Stomach (tissue), 9 donors: Measurements from ENCODE around the gene HSPB6. TPM values are rescaled to one million over a fixed set of nuclear protein-coding genes. Genes with fewer than 3 reads are reported as not detected.

Experiments used
- DNase-seq, 2 donors: peaks; one replicate each; pipeline versions ENCODE4 v3.0.0 to v3.0.0-alpha.2; 2013 to 2019
- H3K27ac ChIP-seq, 5 donors: fragments of 200-600 bp in 4 of 5; sonication (generic) in 4 of 5; one replicate each; pipeline ENCODE4 v1.5.1; 2013 to 2019; ENCODE audit warnings: mild to moderate bottlenecking in 1 of 5, moderate library complexity in 1 of 5
- H3K27me3 ChIP-seq, 3 donors: fragments of 200-600 bp; sonication (generic); one replicate each; pipeline ENCODE4 v1.5.1; 2017 to 2019; ENCODE audit warnings: mixed run types in 1 of 3
- H3K36me3 ChIP-seq, 4 donors: fragments of 200-600 bp; sonication (generic); 1 replicate in 3 of 4; 2 replicates in 1 of 4; pipeline ENCODE4 v1.5.1; 2016 to 2019
- H3K4me1 ChIP-seq, 4 donors: fragments of 200-600 bp; sonication (generic); one replicate each; pipeline ENCODE4 v1.5.1; 2016 to 2019
- H3K4me3 ChIP-seq, 4 donors: fragments of 200-600 bp; sonication (generic) in 3 of 4; one replicate each; pipeline ENCODE4 v1.5.1; 2016 to 2019; ENCODE audit warnings: mild to moderate bottlenecking in 1 of 4
- H3K9me3 ChIP-seq, 4 donors: fragments of 200-600 bp; sonication (generic); one replicate each; pipeline ENCODE4 v1.5.1; 2016 to 2019
- EP300 ChIP-seq: sonication (generic); formaldehyde crosslinking; IDR thresholded peaks from one replicate; pipeline ENCODE4 v1.6.1; 2017; ENCODE audit warnings: antibody characterized with exemption
- POLR2A ChIP-seq, 4 donors: fragments of 450-650 bp; IDR thresholded peaks; one replicate each; pipeline ENCODE4 v1.6.1; 2016; ENCODE audit warnings: antibody characterized with exemption in 4 of 4, control low read depth in 2 of 4, mild to moderate bottlenecking in 1 of 4, moderate library complexity in 1 of 4
- POLR2AphosphoS5 ChIP-seq, 3 donors: sonication (generic); formaldehyde crosslinking; IDR thresholded peaks; one replicate each; pipeline ENCODE4 v1.6.1; 2016; ENCODE audit warnings: antibody characterized with exemption in 3 of 3
- WGBS, 5 donors: extraction: QIAGEN DNeasy Blood & Tissue Kit in 3 of 5; methylation state at CpG; one replicate each; pipeline versions ENCODE4 v1.1.5 to v1.1.7; 2013 to 2018; 5-methylcytosine and 5-hydroxymethylcytosine counted together
- intact Hi-C: fragments of 100-400 bp; cut with DNase I; formaldehyde crosslinking; loops from one replicate; pipeline ENCODE4 v1.15.1; 2023; ENCODE audit warnings: low total_unique reads
- polyA plus RNA-seq, 3 donors: library from polyadenylated mRNA; stranded (reverse); fragments of 200-250 nt; gene quantifications; one replicate each; pipeline ENCODE4 v1.2.3, GENCODE V29; 2013
- total RNA-seq, 5 donors: library from RNA; depleted of rRNA; stranded (reverse); fragments of >200 nt; gene quantifications; one replicate each; pipeline versions ENCODE4 v1.1.0 to v1.2.3, GENCODE V29; 2014 to 2016
- TF ChIP-seq, protein P1 (sequence below), 7 experiments: fragments of 450-650 bp in 4 of 7; fragments of 200-600 bp in 3 of 7; sonication (generic) in 3 of 7; IDR thresholded peaks; one replicate each; pipeline ENCODE4 v1.5.1; 2016 to 2019; ENCODE audit warnings: antibody characterized with exemption in 7 of 7, control low read depth in 2 of 7, mild to moderate bottlenecking in 1 of 7
- donor health status: healthy with polysubstance abuse.
- donor health status: Bipolar disorder and iron deficiency.
- donor health status: healthy.

The HSPB6 gene
- total and polyA plus RNA-seq, 8 donors: 25.0 to 492 (median 81.0) TPM

DNA sequence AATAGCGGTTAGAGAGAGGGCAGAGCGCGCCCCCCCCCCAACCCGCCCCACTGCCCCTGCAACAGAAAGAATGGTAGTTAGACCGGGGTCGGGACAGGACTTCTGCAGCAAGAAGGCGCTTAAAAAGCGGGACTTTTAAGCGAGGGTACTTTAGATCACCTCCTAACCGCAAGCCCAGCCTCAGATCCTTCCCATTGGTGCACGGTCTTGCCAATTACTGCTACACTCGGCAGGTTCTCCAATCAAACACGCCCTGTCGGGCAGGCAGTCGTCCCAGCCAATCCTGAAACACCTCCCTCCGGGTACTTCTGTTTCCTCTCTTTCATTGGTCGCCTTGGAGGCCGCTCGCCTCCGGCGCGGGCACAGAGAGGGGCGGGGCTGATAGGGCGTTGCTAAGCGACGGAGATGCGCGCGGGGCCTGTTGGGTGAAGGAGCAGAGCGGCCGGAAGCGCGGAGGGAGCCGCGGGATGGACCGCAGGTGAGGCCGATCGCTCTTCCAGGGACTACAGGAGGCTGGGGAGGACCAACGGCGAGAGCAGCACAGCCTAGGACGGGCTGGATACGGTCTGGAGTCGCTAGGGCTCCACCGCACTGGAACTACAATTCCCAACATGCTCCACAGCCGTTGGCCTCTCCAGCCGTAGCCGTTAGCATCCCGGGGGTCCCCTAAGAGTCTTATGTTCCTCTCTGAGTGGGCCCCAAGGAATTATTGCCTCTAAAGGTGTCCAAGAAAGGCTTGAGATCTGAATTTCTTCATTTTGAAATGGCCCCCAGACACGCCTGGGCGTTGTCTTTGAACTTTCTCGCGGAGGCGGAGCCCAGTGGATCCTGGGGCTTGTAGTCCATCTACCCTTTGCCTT is 1.1 kb upstream of the HSPB6 start, which contains the start of gene PROSER3:
PROSER3 (plus strand) TSS at position 428 of the 860 bp plus-strand sequence; CDS start at position 468, 40 bp downstream.
- TF ChIP-seq POLR2AphosphoS5 (IDR thresholded peaks at IDR 0.05) (peak; percentile 77 to 88 (median 87)), POLR2A (IDR thresholded peaks at IDR 0.05) (no peak), EP300 (no peak)
- TF ChIP-seq, protein P1, sequence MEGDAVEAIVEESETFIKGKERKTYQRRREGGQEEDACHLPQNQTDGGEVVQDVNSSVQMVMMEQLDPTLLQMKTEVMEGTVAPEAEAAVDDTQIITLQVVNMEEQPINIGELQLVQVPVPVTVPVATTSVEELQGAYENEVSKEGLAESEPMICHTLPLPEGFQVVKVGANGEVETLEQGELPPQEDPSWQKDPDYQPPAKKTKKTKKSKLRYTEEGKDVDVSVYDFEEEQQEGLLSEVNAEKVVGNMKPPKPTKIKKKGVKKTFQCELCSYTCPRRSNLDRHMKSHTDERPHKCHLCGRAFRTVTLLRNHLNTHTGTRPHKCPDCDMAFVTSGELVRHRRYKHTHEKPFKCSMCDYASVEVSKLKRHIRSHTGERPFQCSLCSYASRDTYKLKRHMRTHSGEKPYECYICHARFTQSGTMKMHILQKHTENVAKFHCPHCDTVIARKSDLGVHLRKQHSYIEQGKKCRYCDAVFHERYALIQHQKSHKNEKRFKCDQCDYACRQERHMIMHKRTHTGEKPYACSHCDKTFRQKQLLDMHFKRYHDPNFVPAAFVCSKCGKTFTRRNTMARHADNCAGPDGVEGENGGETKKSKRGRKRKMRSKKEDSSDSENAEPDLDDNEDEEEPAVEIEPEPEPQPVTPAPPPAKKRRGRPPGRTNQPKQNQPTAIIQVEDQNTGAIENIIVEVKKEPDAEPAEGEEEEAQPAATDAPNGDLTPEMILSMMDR (IDR thresholded peaks at IDR 0.05): peak in 1 of 7 experiments; percentile 7
- Histone ChIP-seq H3K4me3 (peak within 1 kb of the TSS; percentile 74 to 90 (median 86)), H3K9me3 (no peaks in the 10 kb centered on the region), H3K36me3 (peaks cover 13 to 47% (median 37%) of the 10 kb centered on the region in 4 donors), H3K4me1 (peaks cover 40 to 62% (median 49%) of the 10 kb centered on the region in 4 donors), H3K27me3 (peaks cover 0 to 16% (median 0%) of the 10 kb centered on the region in 3 donors), H3K27ac (peak within 1 kb of the TSS; percentile 81 to 99 (median 98))
- WGBS, 5 donors: 0 to 1% (median 0%) methylated on average over 47 to 53 of the region's 53 CpGs
- peak; percentile 98 to 99 for DNase-seq
- intact Hi-C loops: no loop called here

DNA sequence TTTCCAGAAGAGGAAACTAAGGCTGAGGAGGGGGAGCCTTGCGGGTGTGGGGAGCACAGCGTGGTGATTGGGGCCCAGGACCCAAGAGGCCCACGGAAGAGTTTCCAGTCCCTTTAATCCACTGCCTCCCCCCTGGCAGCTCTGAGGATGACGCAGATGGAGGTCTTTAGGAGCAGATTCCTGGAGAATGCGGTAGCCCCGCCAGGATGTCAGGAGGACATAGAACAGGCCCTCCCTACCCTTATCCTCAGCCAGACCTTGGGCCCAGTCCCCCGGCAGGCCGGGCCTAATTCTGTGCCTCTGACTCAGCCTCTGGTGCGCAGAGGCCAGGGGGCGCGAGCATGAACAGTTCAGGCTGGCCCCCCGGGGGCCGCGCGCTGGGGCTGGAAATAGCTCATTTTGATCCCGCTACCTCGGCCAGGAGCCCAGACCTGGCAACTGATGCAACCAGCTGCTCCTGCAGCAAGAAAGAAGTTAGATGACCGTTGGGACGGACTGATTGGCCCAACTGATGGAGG is 461 bp upstream of the HSPB6 start:
- intact Hi-C loops: no loop called here
- Histone ChIP-seq H3K27ac (peak overlapping the region; percentile 72 to 99 (median 98)), H3K27me3 (peaks cover 0 to 16% (median 0%) of the 10 kb centered on the region in 3 donors), H3K36me3 (peaks cover 19 to 47% (median 37%) of the 10 kb centered on the region in 4 donors), H3K9me3 (no peaks in the 10 kb centered on the region), H3K4me1 (peaks cover 40 to 62% (median 49%) of the 10 kb centered on the region in 4 donors), H3K4me3 (peak overlapping the region; percentile 74 to 90 (median 86))
- 7 to 12% (median 9%) methylated on average over 14 to 19 of the region's 19 CpGs for WGBS, 5 donors
- DNase-seq: peak; percentile 49 to 96
- TF ChIP-seq EP300 (peak; percentile 93), POLR2A (IDR thresholded peaks at IDR 0.05) (peak in 1 of 4 donors; percentile 10), POLR2AphosphoS5 (IDR thresholded peaks at IDR 0.05) (peak; percentile 74 to 94 (median 79))
- TF ChIP-seq, protein P1 (IDR thresholded peaks at IDR 0.05): no peak

DNA sequence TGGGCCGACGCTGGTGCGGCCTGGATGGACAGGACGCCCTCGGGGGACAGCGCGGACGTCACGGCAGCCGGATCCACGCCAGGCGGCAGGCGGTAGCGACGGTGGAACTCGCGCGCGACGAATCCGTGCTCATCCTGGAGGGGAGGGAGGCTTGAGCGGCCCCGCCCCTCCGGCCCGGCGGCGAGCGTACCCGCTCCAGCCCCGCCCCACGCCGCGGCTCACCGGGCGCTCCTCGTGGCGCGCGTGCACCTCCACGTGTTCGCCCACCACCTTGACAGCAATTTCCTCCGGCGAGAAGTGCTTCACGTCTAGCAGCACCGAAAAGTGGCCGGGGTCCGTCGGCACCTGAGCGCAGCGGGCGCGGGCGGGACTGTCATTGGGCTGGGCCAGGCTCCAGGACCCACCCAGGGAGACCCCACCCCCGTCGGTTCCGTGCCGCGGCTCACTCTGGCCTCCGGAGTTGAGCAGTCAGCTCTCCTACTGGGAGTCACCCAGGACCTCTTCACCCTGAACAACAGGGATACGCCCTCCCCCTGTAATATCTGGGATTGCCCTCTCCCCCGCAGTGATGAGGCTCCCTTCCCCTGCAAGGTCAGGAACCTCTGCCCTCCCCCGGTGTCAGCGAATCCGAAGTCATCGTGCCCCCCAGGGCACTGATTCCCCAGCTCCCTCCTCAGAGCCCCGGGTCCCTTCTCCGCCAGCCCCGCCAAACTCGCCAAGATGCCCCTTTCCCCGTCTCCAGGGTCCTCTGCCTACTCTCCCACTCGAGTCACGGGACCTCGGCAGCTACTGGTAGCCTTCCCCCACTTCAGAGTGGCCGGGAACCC is 1.1 kb downstream of the HSPB6 start:
- peaks cover 0 to 16% (median 0%) of the 10 kb centered on the region in 3 donors for H3K27me3 ChIP-seq
- intact Hi-C loops: no loop called here
- peak overlapping the region; percentile 72 to 99 (median 98) for H3K27ac ChIP-seq
- H3K4me1 ChIP-seq: peaks cover 37 to 60% (median 49%) of the 10 kb centered on the region in 4 donors
- peak overlapping the region; percentile 74 to 90 (median 86) for H3K4me3 ChIP-seq
- H3K9me3 ChIP-seq: no peaks in the 10 kb centered on the region
- TF ChIP-seq POLR2A (IDR thresholded peaks at IDR 0.05): peak in 1 of 4 donors; percentile 19
- peak; percentile 5 for TF ChIP-seq EP300
- TF ChIP-seq, protein P1 (IDR thresholded peaks at IDR 0.05): no peak
- peak; percentile 45 to 67 (median 65) for TF ChIP-seq POLR2AphosphoS5 (IDR thresholded peaks at IDR 0.05)
- peak; percentile 60 to 91 for DNase-seq
- H3K36me3 ChIP-seq: peaks cover 16 to 46% (median 34%) of the 10 kb centered on the region in 4 donors
- 12 to 23% (median 17%) methylated on average over 28 to 74 of the region's 74 CpGs for WGBS, 5 donors
